K562 (cell line): ENCODE data around the gene PLXNB3. TPM values are rescaled to one million over a fixed set of nuclear protein-coding genes. Genes with fewer than 3 reads are reported as not detected.

Experiments used
- AFF4 ChIP-seq: sonication (generic); formaldehyde crosslinking; IDR thresholded peaks from 2 replicates; pipeline ENCODE4 v1.8.0; 2023; ENCODE audit warnings: mild to moderate bottlenecking, missing genetic modification reagents
- C11orf30 ChIP-seq: fragments of 450-650 bp; IDR thresholded peaks from 2 replicates; pipeline ENCODE4 v1.6.1; 2016; ENCODE audit warnings: low read depth, mild to moderate bottlenecking
- ELF1 ChIP-seq: fragments of 200-800 bp; sonication (Bioruptor generic); IDR thresholded peaks from 2 replicates; pipeline ENCODE4 v1.6.1; 2016; ENCODE audit warnings: missing genetic modification characterization, missing compliant biosample characterization
- ESRRA ChIP-seq: fragments of 450-650 bp; IDR thresholded peaks from 2 replicates; pipeline ENCODE4 v1.6.1; 2014; ENCODE audit warnings: low read depth, mild to moderate bottlenecking, moderate library complexity, borderline replicate concordance
- GATAD2B ChIP-seq: fragments of 450-650 bp; IDR thresholded peaks from 2 replicates; pipeline ENCODE4 v1.6.1; 2017; ENCODE audit warnings: mild to moderate bottlenecking, borderline replicate concordance
- ILK ChIP-seq: fragments of 450-650 bp; IDR thresholded peaks from 2 replicates; pipeline ENCODE4 v1.6.1; 2016; ENCODE audit warnings: missing genetic modification characterization, low read depth, mild to moderate bottlenecking, missing compliant biosample characterization, moderate library complexity, borderline replicate concordance
- KLF13 ChIP-seq: fragments of 450-650 bp; IDR thresholded peaks from 2 replicates; pipeline ENCODE4 v1.6.1; 2016; ENCODE audit warnings: missing genetic modification characterization, low read depth, mild to moderate bottlenecking, missing compliant biosample characterization, moderate library complexity, borderline replicate concordance
- LARP7 ChIP-seq: fragments of 450-650 bp; IDR thresholded peaks from 2 replicates; pipeline ENCODE4 v1.6.1; 2016
- NFATC3 ChIP-seq: fragments of 450-650 bp; IDR thresholded peaks from 2 replicates; pipeline ENCODE4 v1.6.1; 2017; ENCODE audit warnings: mild to moderate bottlenecking
- NFYB ChIP-seq: IDR thresholded peaks from 2 replicates; pipeline ENCODE4 v1.6.1; 2011; ENCODE audit warnings: mild to moderate bottlenecking, moderate library complexity; ENCODE audit not compliant: insufficient read length; ENCODE audit errors: extremely low read depth
- PCBP1 ChIP-seq: fragments of 200-400 bp; formaldehyde crosslinking; IDR thresholded peaks from 2 replicates; pipeline ENCODE4 v1.6.1; 2018; ENCODE audit warnings: mild to moderate bottlenecking, low read depth, low read length; ENCODE audit not compliant: poor library complexity, severe bottlenecking
- POLR2A ChIP-seq: fragments of 450-650 bp; conservative IDR thresholded peaks from 2 replicates; pipeline ENCODE4 v1.6.1; 2016
- PRMT5 ChIP-seq: sonication (generic); formaldehyde crosslinking; IDR thresholded peaks from 2 replicates; pipeline ENCODE4 v1.5.0; 2020; ENCODE audit warnings: missing genetic modification reagents
- RB1 ChIP-seq: fragments of 450-650 bp; IDR thresholded peaks from 2 replicates; pipeline ENCODE4 v1.6.1; 2017; ENCODE audit warnings: low read depth, mild to moderate bottlenecking
- RBFOX2 ChIP-seq: fragments of 200-400 bp; formaldehyde crosslinking; IDR thresholded peaks from 2 replicates; pipeline ENCODE4 v1.6.1; 2017; ENCODE audit warnings: low read depth, mild to moderate bottlenecking, low read length, moderate library complexity
- RFX7 ChIP-seq: fragments of 250-450 bp; sonication (Bioruptor Pico); IDR thresholded peaks from 2 replicates; pipeline ENCODE4 v1.5.1; 2021; ENCODE audit warnings: mild to moderate bottlenecking
- SMAD4 ChIP-seq: fragments of 250-450 bp; sonication (Bioruptor Pico); conservative IDR thresholded peaks from 2 replicates; pipeline ENCODE4 v1.8.0; 2021; ENCODE audit warnings: inconsistent platforms, mild to moderate bottlenecking, moderate library complexity
- SPI1 ChIP-seq: IDR thresholded peaks from 2 replicates; pipeline ENCODE4 v1.6.1; 2011; ENCODE audit warnings: low read depth, low read length, control low read depth, borderline replicate concordance
- TCF7L2 ChIP-seq: fragments of 150-350 bp; IDR thresholded peaks from 2 replicates; pipeline ENCODE4 v1.6.1; 2016; ENCODE audit warnings: low read depth, mild to moderate bottlenecking, low read length, moderate library complexity
- TGIF2 ChIP-seq: sonication (generic); formaldehyde crosslinking; IDR thresholded peaks from 2 replicates; pipeline ENCODE4 v1.8.1; 2022; ENCODE audit warnings: mild to moderate bottlenecking, missing genetic modification reagents, moderate library complexity
- USF1 ChIP-seq: sonication (generic); formaldehyde crosslinking; IDR thresholded peaks from 2 replicates; pipeline ENCODE4 v1.9.0; 2022; ENCODE audit warnings: mild to moderate bottlenecking, missing genetic modification reagents
- ZBTB7A ChIP-seq: IDR thresholded peaks from 2 replicates; pipeline ENCODE4 v1.6.1; 2011; ENCODE audit warnings: low read depth, mild to moderate bottlenecking, low read length, moderate library complexity, borderline replicate concordance; ENCODE audit not compliant: control insufficient read depth
- ZFP36 ChIP-seq: fragments of 150-350 bp; IDR thresholded peaks from 2 replicates; pipeline ENCODE4 v1.6.1; 2018; ENCODE audit warnings: low read length, low read depth; ENCODE audit not compliant: partially characterized antibody
- ZNF263 ChIP-seq: sonication (generic); formaldehyde crosslinking; IDR thresholded peaks from 2 replicates; pipeline ENCODE4 v1.8.0; 2022; ENCODE audit warnings: mild to moderate bottlenecking, missing genetic modification reagents, borderline replicate concordance
- ZNF707 ChIP-seq: fragments of 250-450 bp; sonication (Bioruptor Pico); conservative IDR thresholded peaks from 2 replicates; pipeline ENCODE4 v1.8.0; 2022; ENCODE audit warnings: inconsistent platforms, mild to moderate bottlenecking, moderate library complexity
- ZNF77 ChIP-seq: fragments of 250-450 bp; sonication (Bioruptor Pico); IDR thresholded peaks from 2 replicates; pipeline ENCODE4 v1.5.0; 2020
- polyA plus RNA-seq, 8 experiments: library from polyadenylated mRNA; depleted of rRNA in 4 of 8; stranded (reverse) in 5 of 8; unstranded in 3 of 8; fragments of >200 nt; fragmentation: Nextera tagmentation in 2 of 8; fragmentation: Illumina TruSeq in 1 of 8; extraction: Ambion mirVana in 2 of 8; extraction: Trizol in 1 of 8; gene quantifications; 2 replicates each; pipeline versions ENCODE4 v1.2.1 to v1.2.3, GENCODE V29; 2011 to 2014; ENCODE audit warnings: inconsistent platforms in 1 of 8, missing spikeins in 1 of 8
- total RNA-seq, 7 experiments: library from RNA; depleted of rRNA in 6 of 7; stranded (reverse); fragments of >200 nt in 6 of 7; fragmentation: Illumina TruSeq in 2 of 7; extraction: Trizol in 2 of 7; gene quantifications; 2 replicates each; pipeline versions ENCODE4 v1.2.1 to v1.2.3, GENCODE V29; 2011 to 2021; ENCODE audit warnings: low replicate concordance in 1 of 7

The PLXNB3 gene
- total and polyA plus RNA-seq, 9 of the 15 experiments (the other 6 are each of a cell fraction or from before 2014, with no cell fraction given) = 0.22 to 2.0 (median 1.4) TPM; not detected in 2

DNA sequence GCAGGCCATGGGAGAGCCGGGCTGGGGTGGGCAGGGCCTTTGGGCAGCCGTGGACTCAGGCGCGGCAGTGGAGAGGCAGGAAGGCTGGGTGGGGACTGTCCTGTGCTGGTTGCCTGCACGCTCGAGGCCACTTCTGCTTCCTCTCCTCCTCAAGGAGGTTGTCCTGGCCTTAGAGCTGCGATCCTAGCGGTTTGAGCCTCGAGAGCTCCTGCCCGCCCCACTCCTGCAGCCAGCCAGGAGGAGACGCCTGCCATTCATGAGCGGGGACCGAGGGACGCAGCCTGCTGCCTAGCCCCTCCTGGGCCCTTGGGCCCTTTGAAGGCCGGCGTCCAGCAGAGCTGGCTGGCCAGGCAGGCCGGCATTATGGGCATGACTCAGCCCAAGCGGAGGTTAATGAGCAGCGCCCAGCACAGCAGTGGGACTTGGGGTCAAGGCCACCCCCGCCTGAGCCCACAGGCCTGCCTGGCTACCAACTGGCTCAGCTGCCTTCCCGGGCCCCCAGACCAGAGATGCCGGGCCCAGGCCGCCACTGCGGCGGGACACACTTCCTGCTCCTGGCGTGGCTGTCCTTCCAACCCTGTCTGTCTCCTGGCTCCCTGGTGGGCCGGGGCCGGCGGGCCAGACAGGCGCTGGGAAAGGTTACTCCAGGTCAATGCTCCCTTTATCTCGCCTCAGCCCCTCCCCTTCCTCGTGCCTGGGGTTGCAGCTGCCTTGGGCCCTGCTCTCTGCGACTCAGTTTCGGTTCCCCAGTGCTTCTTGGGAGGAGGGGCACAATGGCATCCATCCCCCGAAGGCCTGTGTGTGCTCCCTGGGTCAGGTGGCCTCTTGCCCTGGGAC is 37.5 kb upstream of the PLXNB3 start (continued):
- TF ChIP-seq ZNF707 (CRISPR knock-in tag) (no peak), GATAD2B (no peak; the same call in 1 of the 2 replicates), ZNF263 (CRISPR knock-in tag) (peak; percentile 56; the same call in 1 of the 2 replicates), ZFP36 (no peak), C11orf30 (peak; percentile 65), SMAD4 (CRISPR knock-in tag) (peak; percentile 98), POLR2A (0 out of 2 replicates have a peak, but pooled peaks have one; percentile 38), RBFOX2 (peak; percentile 68), USF1 (CRISPR knock-in tag) (0 out of 2 replicates have a peak, but pooled peaks have one; percentile 17), LARP7 (no peak), PRMT5 (CRISPR knock-in tag) (no peak), NFATC3 (no peak), KLF13 (tag) (no peak; the same call in 1 of the 2 replicates), AFF4 (CRISPR knock-in tag) (no peak), ELF1 (tag) (no peak), NFYB (no peak), RB1 (0 out of 2 replicates have a peak, but pooled peaks have one; percentile 10), SPI1 (peak; percentile 47; the same call in 1 of the 2 replicates), TCF7L2 (no peak), PCBP1 (peak; percentile 6), RFX7 (no peak), ESRRA (peak; percentile 65), ZBTB7A (peak; percentile 50; the same call in 1 of the 2 replicates), TGIF2 (no peak), ZNF77 (no peak), ILK (tag) (no peak)
